DMS153 (cell line): ENCODE results near the gene RASSF1.

Experiments
- DNase-seq: peaks from one replicate; lab custom pipeline; 2025; lab: John Stamatoyannopoulos, UW

Gene RASSF1

GRCh38 chr3:50342813-50343633 lies 2.4 kb upstream of the RASSF1 start:
- no peak for DNase-seq

- no peak for DNase-seq
Observed at GRCh38 chr3:50341996-50342650, 1.5 kb upstream of the RASSF1 start.

- DNase-seq = no peak
Observed at GRCh38 chr3:50341537-50341936, 901 bp upstream of the RASSF1 start.

GRCh38 chr3:50340147-50340447 lies 539 bp downstream of the RASSF1 start:
- no peak for DNase-seq

- no peak for DNase-seq
Observed at GRCh38 chr3:50339485-50340146, 1.0 kb downstream of the RASSF1 start.

GRCh38 chr3:50338965-50339364 lies 1.7 kb downstream of the RASSF1 start:
- DNase-seq = no peak

- DNase-seq = peak; percentile 92
Observed at GRCh38 chr3:50337175-50337861, 3.3 kb downstream of the RASSF1 start.

GRCh38 chr3:50336452-50337174 lies 4.0 kb downstream of the RASSF1 start:
- no peak for DNase-seq

GRCh38 chr3:50334339-50335075 lies 6.1 kb downstream of the RASSF1 start:
- DNase-seq = no peak

- DNase-seq = no peak
Observed at GRCh38 chr3:50333744-50334328, 6.8 kb downstream of the RASSF1 start.

GRCh38 chr3:50331364-50331907 lies 9.2 kb downstream of the RASSF1 start:
- no peak for DNase-seq

GRCh38 chr3:50330330-50330729 lies 10.3 kb downstream of the RASSF1 start:
- no peak for DNase-seq

- peak; percentile 82 for DNase-seq
Observed at GRCh38 chr3:50327943-50328691, 12.5 kb downstream of the RASSF1 start, which contains the start of gene TUSC2. Gene TUSC2, minus strand, starts transcription at chr3:50328223. Its CDS starts 124 bp downstream, at chr3:50328099.

- no peak for DNase-seq
Observed at GRCh38 chr3:50327129-50327528, 13.5 kb downstream of the RASSF1 start.

- DNase-seq = no peak
Observed at GRCh38 chr3:50326182-50326541, 14.5 kb downstream of the RASSF1 start.

- DNase-seq = no peak
Observed at GRCh38 chr3:50325497-50326181, 15.0 kb downstream of the RASSF1 start.

GRCh38 chr3:50325113-50325480 lies 15.5 kb downstream of the RASSF1 start:
- DNase-seq = no peak

GRCh38 chr3:50324351-50325112 lies 16.1 kb downstream of the RASSF1 start:
- DNase-seq = no peak
